Panc1 (cell line): Measurements from ENCODE around the gene IKZF3. TPM values are rescaled to one million over a fixed set of nuclear protein-coding genes. Genes with fewer than 3 reads are reported as not detected.

ENCODE experiments used
- ATAC-seq: fragments of 200-7000 bp; cut with Tn5 transposase; 2 replicates; pipeline ENCODE4 v1.9.1; 2020; ENCODE audit warnings: mild to moderate bottlenecking, moderate library complexity
- BruUV-seq: library from RNA; stranded (reverse); fragments of 400-500 nt; replicated peaks from 2 replicates; lab custom pipeline; 2021; lab: Mats Ljungman, UMichigan
- CTCF ChIA-PET: fragments of 300-600 bp; sonication (Branson Sonifier 250); formaldehyde crosslinking; loops from one replicate; lab custom pipeline; 2022; ENCODE audit warnings: antibody characterized with exemption; lab: Charles Lee
- POLR2A ChIA-PET: fragments of 300-600 bp; sonication (Branson Sonifier 250); formaldehyde crosslinking; loops from one replicate; lab custom pipeline; 2022; ENCODE audit warnings: antibody characterized with exemption; lab: Charles Lee
- DNase-seq: peaks from one replicate; pipeline ENCODE4 v3.0.0-alpha.2; 2010; ENCODE audit warnings: low read depth, low spot score
- H3K27ac ChIP-seq: 2 replicates; pipeline ENCODE4 v1.5.1; 2011; ENCODE audit warnings: mild to moderate bottlenecking, low read length, inconsistent platforms
- H3K27me3 ChIP-seq: fragments of 200-500 bp; sonication (Bioruptor generic); 2 replicates; pipeline ENCODE4 v1.6.0; 2014; ENCODE audit warnings: low read length, inconsistent platforms; ENCODE audit not compliant: control insufficient read depth, insufficient read depth
- H3K36me3 ChIP-seq: fragments of 200-500 bp; sonication (Bioruptor generic); 2 replicates; pipeline ENCODE4 v1.5.1; 2014; ENCODE audit warnings: inconsistent platforms, mild to moderate bottlenecking, low read length, moderate library complexity; ENCODE audit not compliant: control insufficient read depth, insufficient read depth
- H3K4me1 ChIP-seq: 2 replicates; pipeline ENCODE4 v1.5.1; 2011; ENCODE audit warnings: inconsistent platforms, mild to moderate bottlenecking, low read length, moderate library complexity; ENCODE audit not compliant: control insufficient read depth, insufficient read depth
- H3K4me3 ChIP-seq, 2 experiments: 2 replicates each; pipeline ENCODE4 v1.5.1; 2011 to 2012; ENCODE audit warnings: low read depth in 2 of 2, low read length in 2 of 2, mild to moderate bottlenecking in 2 of 2, inconsistent platforms in 1 of 2, moderate library complexity in 1 of 2
- H3K9me3 ChIP-seq: fragments of 200-500 bp; sonication (Bioruptor generic); 2 replicates; pipeline ENCODE4 v1.5.1; 2014; ENCODE audit warnings: low read depth, mild to moderate bottlenecking, inconsistent platforms, low read length, moderate library complexity; ENCODE audit not compliant: control insufficient read depth, insufficient read depth
- POLR2AphosphoS5 ChIP-seq: IDR thresholded peaks from 2 replicates; pipeline ENCODE4 v1.6.1; 2012; ENCODE audit warnings: mild to moderate bottlenecking, low read depth, low read length, moderate library complexity
- SIN3A ChIP-seq: IDR thresholded peaks from 2 replicates; pipeline ENCODE4 v1.6.1; 2012; ENCODE audit warnings: low read depth, mild to moderate bottlenecking, low read length, moderate library complexity, borderline replicate concordance; ENCODE audit not compliant: insufficient read depth
- TCF7L2 ChIP-seq: IDR thresholded peaks from 2 replicates; pipeline ENCODE4 v1.6.1; 2011; ENCODE audit warnings: mild to moderate bottlenecking, low read depth, low read length, inconsistent platforms
- in situ Hi-C: cut with HindIII; loops from 2 replicates; pipeline ENCODE4 v1.10.0; 2016; ENCODE audit warnings: low sequenced_read_pairs, low pct_unique_long_range_greater_than_20kb
- intact Hi-C: fragments of 100-400 bp; cut with micrococcal nuclease; formaldehyde crosslinking; loops from one replicate; pipeline ENCODE4 v1.10.0; 2022; ENCODE audit not compliant: unreplicated experiment
- total RNA-seq: library from RNA; stranded (reverse); gene quantifications from one replicate; pipeline ENCODE4 v1.2.1, GENCODE V29; 2021; ENCODE audit not compliant: unreplicated experiment
- TF ChIP-seq, protein P1 (sequence below): fragments of 450-650 bp; IDR thresholded peaks from 2 replicates; pipeline ENCODE4 v1.5.1; 2017; ENCODE audit warnings: mild to moderate bottlenecking
- TF ChIP-seq, protein P2 (sequence below), 2 experiments: IDR thresholded peaks; 2 replicates each; pipeline ENCODE4 v1.6.1; 2011 to 2012; ENCODE audit warnings: low read depth in 2 of 2, control low read depth in 1 of 2, low read length in 1 of 2, mild to moderate bottlenecking in 1 of 2, moderate library complexity in 1 of 2; ENCODE audit not compliant: insufficient read depth in 1 of 2

IKZF3 gene
- total RNA-seq, 1 experiment from 2014 or later: 0.59 TPM

DNA sequence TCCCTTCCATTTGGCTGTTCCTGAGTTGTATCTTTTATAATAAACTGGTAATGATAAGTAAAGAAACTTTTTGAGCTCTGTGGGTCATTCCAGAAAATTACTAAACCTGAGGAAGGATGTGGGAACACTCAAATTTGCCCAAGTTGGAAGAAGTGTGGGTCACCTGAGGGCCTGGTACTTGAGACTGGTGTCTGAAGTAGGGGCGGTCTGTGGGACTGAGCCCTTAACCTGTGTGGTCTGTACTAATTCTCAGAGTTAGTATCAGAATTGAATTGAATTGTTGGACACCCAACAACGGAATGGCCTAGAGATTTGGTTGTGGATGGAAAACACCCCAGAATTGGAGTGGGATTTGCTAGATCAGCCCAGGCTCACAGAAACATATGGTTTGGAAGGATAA is 43.1 kb downstream of the IKZF3 start:
- Histone ChIP-seq H3K27ac (no peak overlapping the region), H3K4me3 (no peak overlapping the region), H3K27me3 (peaks cover 3% of the 10 kb centered on the region; the same call in 1 of the 2 replicates), H3K36me3 (no peaks in the 10 kb centered on the region), H3K4me1 (no peaks in the 10 kb centered on the region), H3K9me3 (no peaks in the 10 kb centered on the region)
- BruUV-seq: no TSS peak
- DNase-seq (no peak), ATAC-seq (no peak)
- in situ Hi-C loops (no loop called here), intact Hi-C loops (no loop called here)
- TF ChIP-seq SIN3A (no peak), POLR2AphosphoS5 (no peak)
- ChIA-PET POLR2A (no interaction called here), CTCF (interaction anchor here (0.5 kb wide), 1 partner anchor 138 kb away, joined by 3 read pairs; no protein-coding TSS in a partner anchor)

DNA sequence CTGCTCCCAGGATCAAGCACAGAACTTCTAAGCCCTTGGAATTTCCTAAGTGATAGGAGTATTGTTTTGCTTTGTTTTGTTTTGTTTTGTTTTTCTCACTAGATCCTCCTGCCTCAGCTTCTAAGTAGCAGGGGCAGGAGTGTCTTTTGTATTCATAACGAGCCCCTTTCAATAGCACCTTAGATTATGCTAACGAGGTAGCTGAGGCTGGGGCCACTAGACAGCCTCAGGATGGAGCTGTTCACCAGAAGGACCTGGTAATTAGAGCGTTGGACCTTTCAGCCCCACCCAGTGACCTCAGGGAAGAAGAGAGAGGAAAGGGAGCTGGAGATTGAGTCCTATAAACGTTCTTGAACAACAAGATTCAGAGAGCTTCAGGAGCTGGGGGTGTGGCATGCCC is 43.6 kb downstream of the IKZF3 start:
- CTCF ChIA-PET: interaction anchor here (0.5 kb wide), 1 partner anchor 138 kb away, joined by 3 read pairs; no protein-coding TSS in a partner anchor

More for the DNA sequence above, 43.6 kb downstream of the IKZF3 start:
- no peak overlapping the region for H3K4me3 ChIP-seq
- intact Hi-C loops: no loop called here
- BruUV-seq: no TSS peak
- POLR2A ChIA-PET: no interaction called here
- H3K36me3 ChIP-seq: no peaks in the 10 kb centered on the region
- peaks cover 3% of the 10 kb centered on the region; the same call in 1 of the 2 replicates for H3K27me3 ChIP-seq
- H3K4me1 ChIP-seq: no peaks in the 10 kb centered on the region
- TF ChIP-seq POLR2AphosphoS5: no peak
- no peak for TF ChIP-seq TCF7L2
- TF ChIP-seq, protein P1, sequence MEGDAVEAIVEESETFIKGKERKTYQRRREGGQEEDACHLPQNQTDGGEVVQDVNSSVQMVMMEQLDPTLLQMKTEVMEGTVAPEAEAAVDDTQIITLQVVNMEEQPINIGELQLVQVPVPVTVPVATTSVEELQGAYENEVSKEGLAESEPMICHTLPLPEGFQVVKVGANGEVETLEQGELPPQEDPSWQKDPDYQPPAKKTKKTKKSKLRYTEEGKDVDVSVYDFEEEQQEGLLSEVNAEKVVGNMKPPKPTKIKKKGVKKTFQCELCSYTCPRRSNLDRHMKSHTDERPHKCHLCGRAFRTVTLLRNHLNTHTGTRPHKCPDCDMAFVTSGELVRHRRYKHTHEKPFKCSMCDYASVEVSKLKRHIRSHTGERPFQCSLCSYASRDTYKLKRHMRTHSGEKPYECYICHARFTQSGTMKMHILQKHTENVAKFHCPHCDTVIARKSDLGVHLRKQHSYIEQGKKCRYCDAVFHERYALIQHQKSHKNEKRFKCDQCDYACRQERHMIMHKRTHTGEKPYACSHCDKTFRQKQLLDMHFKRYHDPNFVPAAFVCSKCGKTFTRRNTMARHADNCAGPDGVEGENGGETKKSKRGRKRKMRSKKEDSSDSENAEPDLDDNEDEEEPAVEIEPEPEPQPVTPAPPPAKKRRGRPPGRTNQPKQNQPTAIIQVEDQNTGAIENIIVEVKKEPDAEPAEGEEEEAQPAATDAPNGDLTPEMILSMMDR: no peak
- TF ChIP-seq, protein P2, sequence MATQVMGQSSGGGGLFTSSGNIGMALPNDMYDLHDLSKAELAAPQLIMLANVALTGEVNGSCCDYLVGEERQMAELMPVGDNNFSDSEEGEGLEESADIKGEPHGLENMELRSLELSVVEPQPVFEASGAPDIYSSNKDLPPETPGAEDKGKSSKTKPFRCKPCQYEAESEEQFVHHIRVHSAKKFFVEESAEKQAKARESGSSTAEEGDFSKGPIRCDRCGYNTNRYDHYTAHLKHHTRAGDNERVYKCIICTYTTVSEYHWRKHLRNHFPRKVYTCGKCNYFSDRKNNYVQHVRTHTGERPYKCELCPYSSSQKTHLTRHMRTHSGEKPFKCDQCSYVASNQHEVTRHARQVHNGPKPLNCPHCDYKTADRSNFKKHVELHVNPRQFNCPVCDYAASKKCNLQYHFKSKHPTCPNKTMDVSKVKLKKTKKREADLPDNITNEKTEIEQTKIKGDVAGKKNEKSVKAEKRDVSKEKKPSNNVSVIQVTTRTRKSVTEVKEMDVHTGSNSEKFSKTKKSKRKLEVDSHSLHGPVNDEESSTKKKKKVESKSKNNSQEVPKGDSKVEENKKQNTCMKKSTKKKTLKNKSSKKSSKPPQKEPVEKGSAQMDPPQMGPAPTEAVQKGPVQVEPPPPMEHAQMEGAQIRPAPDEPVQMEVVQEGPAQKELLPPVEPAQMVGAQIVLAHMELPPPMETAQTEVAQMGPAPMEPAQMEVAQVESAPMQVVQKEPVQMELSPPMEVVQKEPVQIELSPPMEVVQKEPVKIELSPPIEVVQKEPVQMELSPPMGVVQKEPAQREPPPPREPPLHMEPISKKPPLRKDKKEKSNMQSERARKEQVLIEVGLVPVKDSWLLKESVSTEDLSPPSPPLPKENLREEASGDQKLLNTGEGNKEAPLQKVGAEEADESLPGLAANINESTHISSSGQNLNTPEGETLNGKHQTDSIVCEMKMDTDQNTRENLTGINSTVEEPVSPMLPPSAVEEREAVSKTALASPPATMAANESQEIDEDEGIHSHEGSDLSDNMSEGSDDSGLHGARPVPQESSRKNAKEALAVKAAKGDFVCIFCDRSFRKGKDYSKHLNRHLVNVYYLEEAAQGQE (IDR thresholded peaks at IDR 0.05; ENCODE audit: insufficient read depth in 1 of 2, low read depth in 2 of 2, low read length in 1 of 2): no peak
- no peak for TF ChIP-seq SIN3A
- in situ Hi-C loops: no loop called here
- DNase-seq (no peak), ATAC-seq (no peak)
- no peaks in the 10 kb centered on the region for H3K9me3 ChIP-seq
- H3K27ac ChIP-seq: no peak overlapping the region
